Measurements from ENCODE around the gene KDM6B. TPM values are rescaled to one million over a fixed set of nuclear protein-coding genes. Genes with fewer than 3 reads are reported as not detected.

Gene KDM6B
- total RNA-seq, 1 experiment from 2014 or later, result 19.9 TPM

DNA sequence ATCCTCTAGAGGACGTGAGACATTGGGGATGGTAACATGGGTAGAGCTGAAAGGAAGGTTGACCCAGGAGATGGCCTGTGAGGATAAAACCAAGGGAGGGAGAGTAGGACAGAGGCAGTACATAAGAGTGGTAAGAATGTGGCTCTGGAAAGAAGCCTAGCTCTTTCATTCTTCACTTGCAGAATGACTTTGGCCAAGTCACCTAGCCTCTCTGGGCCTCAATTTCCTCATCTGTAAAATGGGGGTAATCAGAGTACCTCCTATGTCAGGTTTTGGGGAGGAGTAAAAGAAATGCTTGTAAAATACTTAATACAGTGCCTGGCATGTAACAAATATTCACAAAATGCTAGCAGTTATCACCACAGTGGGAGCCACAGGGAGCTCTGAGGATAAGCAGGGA, 6.9 kb downstream of the KDM6B start:
- Histone ChIP-seq H3K27me3 (ENCODE audit: control insufficient read depth, insufficient read depth, low read length) (no peaks in the 10 kb centered on the region), H3K36me3 (ENCODE audit: control insufficient read depth, insufficient read depth, low read length) (no peaks in the 10 kb centered on the region; the same call in 1 of the 2 replicates), H3K9me3 (ENCODE audit: control insufficient read depth, insufficient read depth, low read depth, low read length) (no peaks in the 10 kb centered on the region), H3K27ac (ENCODE audit: low read length) (peak overlapping the region; percentile 73), H3K4me1 (ENCODE audit: control insufficient read depth, insufficient read depth, low read length) (peaks cover 39% of the 10 kb centered on the region), H3K4me3 (ENCODE audit: low read depth in 2 of 2, low read length in 2 of 2) (peak overlapping the region; percentile 72 to 84)
- TF ChIP-seq TCF7L2 (IDR thresholded peaks at IDR 0.05; ENCODE audit: low read depth, low read length) (no peak), SIN3A (IDR thresholded peaks at IDR 0.05; ENCODE audit: borderline replicate concordance, insufficient read depth, low read depth, low read length) (no peak), POLR2AphosphoS5 (IDR thresholded peaks at IDR 0.05; ENCODE audit: low read depth, low read length) (no peak)
- TF ChIP-seq, protein P1, sequence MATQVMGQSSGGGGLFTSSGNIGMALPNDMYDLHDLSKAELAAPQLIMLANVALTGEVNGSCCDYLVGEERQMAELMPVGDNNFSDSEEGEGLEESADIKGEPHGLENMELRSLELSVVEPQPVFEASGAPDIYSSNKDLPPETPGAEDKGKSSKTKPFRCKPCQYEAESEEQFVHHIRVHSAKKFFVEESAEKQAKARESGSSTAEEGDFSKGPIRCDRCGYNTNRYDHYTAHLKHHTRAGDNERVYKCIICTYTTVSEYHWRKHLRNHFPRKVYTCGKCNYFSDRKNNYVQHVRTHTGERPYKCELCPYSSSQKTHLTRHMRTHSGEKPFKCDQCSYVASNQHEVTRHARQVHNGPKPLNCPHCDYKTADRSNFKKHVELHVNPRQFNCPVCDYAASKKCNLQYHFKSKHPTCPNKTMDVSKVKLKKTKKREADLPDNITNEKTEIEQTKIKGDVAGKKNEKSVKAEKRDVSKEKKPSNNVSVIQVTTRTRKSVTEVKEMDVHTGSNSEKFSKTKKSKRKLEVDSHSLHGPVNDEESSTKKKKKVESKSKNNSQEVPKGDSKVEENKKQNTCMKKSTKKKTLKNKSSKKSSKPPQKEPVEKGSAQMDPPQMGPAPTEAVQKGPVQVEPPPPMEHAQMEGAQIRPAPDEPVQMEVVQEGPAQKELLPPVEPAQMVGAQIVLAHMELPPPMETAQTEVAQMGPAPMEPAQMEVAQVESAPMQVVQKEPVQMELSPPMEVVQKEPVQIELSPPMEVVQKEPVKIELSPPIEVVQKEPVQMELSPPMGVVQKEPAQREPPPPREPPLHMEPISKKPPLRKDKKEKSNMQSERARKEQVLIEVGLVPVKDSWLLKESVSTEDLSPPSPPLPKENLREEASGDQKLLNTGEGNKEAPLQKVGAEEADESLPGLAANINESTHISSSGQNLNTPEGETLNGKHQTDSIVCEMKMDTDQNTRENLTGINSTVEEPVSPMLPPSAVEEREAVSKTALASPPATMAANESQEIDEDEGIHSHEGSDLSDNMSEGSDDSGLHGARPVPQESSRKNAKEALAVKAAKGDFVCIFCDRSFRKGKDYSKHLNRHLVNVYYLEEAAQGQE (IDR thresholded peaks at IDR 0.05; ENCODE audit: insufficient read depth in 1 of 2, low read depth in 2 of 2, low read length in 1 of 2), result no peak
- TF ChIP-seq, protein P2, sequence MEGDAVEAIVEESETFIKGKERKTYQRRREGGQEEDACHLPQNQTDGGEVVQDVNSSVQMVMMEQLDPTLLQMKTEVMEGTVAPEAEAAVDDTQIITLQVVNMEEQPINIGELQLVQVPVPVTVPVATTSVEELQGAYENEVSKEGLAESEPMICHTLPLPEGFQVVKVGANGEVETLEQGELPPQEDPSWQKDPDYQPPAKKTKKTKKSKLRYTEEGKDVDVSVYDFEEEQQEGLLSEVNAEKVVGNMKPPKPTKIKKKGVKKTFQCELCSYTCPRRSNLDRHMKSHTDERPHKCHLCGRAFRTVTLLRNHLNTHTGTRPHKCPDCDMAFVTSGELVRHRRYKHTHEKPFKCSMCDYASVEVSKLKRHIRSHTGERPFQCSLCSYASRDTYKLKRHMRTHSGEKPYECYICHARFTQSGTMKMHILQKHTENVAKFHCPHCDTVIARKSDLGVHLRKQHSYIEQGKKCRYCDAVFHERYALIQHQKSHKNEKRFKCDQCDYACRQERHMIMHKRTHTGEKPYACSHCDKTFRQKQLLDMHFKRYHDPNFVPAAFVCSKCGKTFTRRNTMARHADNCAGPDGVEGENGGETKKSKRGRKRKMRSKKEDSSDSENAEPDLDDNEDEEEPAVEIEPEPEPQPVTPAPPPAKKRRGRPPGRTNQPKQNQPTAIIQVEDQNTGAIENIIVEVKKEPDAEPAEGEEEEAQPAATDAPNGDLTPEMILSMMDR (IDR thresholded peaks at IDR 0.05), result no peak
- no peak for ATAC-seq
- in situ Hi-C loops (cut with HindIII; ENCODE audit: low pct_unique_long_range_greater_than_20kb, low sequenced_read_pairs), result no loop called here
- CTCF ChIA-PET, result interaction anchor here (0.6 kb wide), 2 partner anchors 91 to 97 kb away, joined by 3 read pairs; partner anchors contain the start of gene CNTROB
- no peak for DNase-seq (ENCODE audit: low read depth, low spot score)
- POLR2A ChIA-PET, result no interaction called here
- BruUV-seq (replicated peaks), result no TSS peak
- intact Hi-C loops (cut with micrococcal nuclease; ENCODE audit: unreplicated experiment), result no loop called here

DNA sequence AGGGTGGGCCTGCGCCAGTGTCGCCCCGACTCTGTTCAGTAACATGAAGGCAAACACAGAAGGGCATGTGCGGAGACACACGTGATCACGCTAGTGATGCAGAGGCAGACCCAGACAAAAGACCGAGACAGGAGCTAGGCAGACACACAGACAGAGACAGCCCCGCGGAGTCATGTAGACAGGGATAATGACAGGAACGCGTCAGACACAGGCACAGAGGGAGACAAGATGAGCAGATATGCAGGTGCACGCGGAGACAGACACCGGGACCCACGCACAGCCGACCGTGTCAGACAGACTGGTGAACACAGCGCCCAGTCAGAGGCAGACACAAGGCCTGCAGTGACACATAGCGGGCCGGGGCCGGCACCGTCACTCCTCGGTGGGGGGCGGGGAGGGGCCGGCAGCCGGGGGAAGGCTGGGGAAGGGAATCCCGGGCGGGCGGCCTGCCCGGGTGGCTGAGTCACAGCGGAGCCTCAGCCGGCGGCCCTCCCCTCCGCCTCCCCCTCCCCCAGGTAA, 7.4 kb downstream of the KDM6B start:
- intact Hi-C loops (cut with micrococcal nuclease; ENCODE audit: unreplicated experiment), result no loop called here
- in situ Hi-C loops (cut with HindIII; ENCODE audit: low pct_unique_long_range_greater_than_20kb, low sequenced_read_pairs), result no loop called here
- CTCF ChIA-PET, result no interaction called here
- ATAC-seq, result peak; percentile 8
- no peaks in the 10 kb centered on the region; the same call in 1 of the 2 replicates for H3K36me3 ChIP-seq (ENCODE audit: control insufficient read depth, insufficient read depth, low read length)
- peaks cover 39% of the 10 kb centered on the region for H3K4me1 ChIP-seq (ENCODE audit: control insufficient read depth, insufficient read depth, low read length)
- no peak for DNase-seq (ENCODE audit: low read depth, low spot score)
- no peaks in the 10 kb centered on the region for H3K27me3 ChIP-seq (ENCODE audit: control insufficient read depth, insufficient read depth, low read length)
- H3K27ac ChIP-seq (ENCODE audit: low read length), result peak overlapping the region; percentile 85
- H3K9me3 ChIP-seq (ENCODE audit: control insufficient read depth, insufficient read depth, low read depth, low read length), result no peaks in the 10 kb centered on the region
- TF ChIP-seq, protein P2 (IDR thresholded peaks at IDR 0.05), result no peak; the same call in 1 of the 2 replicates
- TF ChIP-seq SIN3A (IDR thresholded peaks at IDR 0.05; ENCODE audit: borderline replicate concordance, insufficient read depth, low read depth, low read length) (0 out of 2 replicates have a peak, but pooled peaks have one; percentile 36), TCF7L2 (IDR thresholded peaks at IDR 0.05; ENCODE audit: low read depth, low read length) (no peak), POLR2AphosphoS5 (IDR thresholded peaks at IDR 0.05; ENCODE audit: low read depth, low read length) (no peak)
- TF ChIP-seq, protein P1 (IDR thresholded peaks at IDR 0.05; ENCODE audit: insufficient read depth in 1 of 2, low read depth in 2 of 2, low read length in 1 of 2), result no peak
- POLR2A ChIA-PET, result no interaction called here
- H3K4me3 ChIP-seq (ENCODE audit: low read depth in 2 of 2, low read length in 2 of 2), result peak overlapping the region; percentile 72 to 84
- no TSS peak for BruUV-seq (replicated peaks)

Measured in Panc1 (cell line).